ENCODE data around the gene GPR39. TPM values are rescaled to one million over a fixed set of nuclear protein-coding genes. Genes with fewer than 3 reads are reported as not detected.
A peak's percentile ranks its signal among the peaks of the same experiment; 100 is the strongest.

GPR39 gene
- total RNA-seq, 1 experiment from 2014 or later = 20.9 TPM

DNA sequence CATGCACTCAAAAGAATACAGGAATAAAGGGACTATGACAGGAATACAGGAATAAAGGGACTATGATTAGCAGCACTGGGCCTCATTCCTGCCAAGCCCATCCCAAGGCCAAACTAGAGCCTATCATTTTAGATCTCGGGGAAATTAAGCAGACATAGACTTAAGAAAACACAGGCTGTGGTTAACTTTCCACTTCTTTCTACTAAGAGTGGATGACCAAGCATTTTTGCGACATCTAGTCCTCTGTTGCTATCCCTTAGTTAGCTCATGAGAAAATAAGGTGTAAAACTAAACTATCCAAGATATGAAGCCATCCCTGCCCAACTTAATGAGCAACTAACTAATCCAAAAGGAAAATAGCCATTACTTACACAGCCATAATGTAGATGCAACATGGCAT is 247.5 kb downstream of the GPR39 start:
- POLR2A ChIA-PET (ENCODE audit: unreplicated experiment) = no interaction called here
- no peaks in the 10 kb centered on the region for H3K9me2 ChIP-seq (ENCODE audit: insufficient read depth)
- no peak for TF ChIP-seq EZH2 (IDR thresholded peaks at IDR 0.05; ENCODE audit: low read depth)
- TF ChIP-seq, protein P1, sequence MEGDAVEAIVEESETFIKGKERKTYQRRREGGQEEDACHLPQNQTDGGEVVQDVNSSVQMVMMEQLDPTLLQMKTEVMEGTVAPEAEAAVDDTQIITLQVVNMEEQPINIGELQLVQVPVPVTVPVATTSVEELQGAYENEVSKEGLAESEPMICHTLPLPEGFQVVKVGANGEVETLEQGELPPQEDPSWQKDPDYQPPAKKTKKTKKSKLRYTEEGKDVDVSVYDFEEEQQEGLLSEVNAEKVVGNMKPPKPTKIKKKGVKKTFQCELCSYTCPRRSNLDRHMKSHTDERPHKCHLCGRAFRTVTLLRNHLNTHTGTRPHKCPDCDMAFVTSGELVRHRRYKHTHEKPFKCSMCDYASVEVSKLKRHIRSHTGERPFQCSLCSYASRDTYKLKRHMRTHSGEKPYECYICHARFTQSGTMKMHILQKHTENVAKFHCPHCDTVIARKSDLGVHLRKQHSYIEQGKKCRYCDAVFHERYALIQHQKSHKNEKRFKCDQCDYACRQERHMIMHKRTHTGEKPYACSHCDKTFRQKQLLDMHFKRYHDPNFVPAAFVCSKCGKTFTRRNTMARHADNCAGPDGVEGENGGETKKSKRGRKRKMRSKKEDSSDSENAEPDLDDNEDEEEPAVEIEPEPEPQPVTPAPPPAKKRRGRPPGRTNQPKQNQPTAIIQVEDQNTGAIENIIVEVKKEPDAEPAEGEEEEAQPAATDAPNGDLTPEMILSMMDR (conservative IDR thresholded peaks at IDR 0.05) = no peak
- no peaks in the 10 kb centered on the region for H3K79me2 ChIP-seq (ENCODE audit: low read depth)
- DNase-seq = no peak
- H3K27me3 ChIP-seq (ENCODE audit: insufficient read depth, low read depth) = no peaks in the 10 kb centered on the region
- H3F3A ChIP-seq (ENCODE audit: insufficient read depth, low read depth) = no peaks in the 10 kb centered on the region
- H3K36me3 ChIP-seq (ENCODE audit: low read depth) = no peaks in the 10 kb centered on the region
- no peak overlapping the region for H3K27ac ChIP-seq
- no peaks in the 10 kb centered on the region for H4K20me1 ChIP-seq (ENCODE audit: insufficient read depth)
- H3K4me3 ChIP-seq = no peak overlapping the region
- BruUV-seq (replicated peaks) = no TSS peak
- intact Hi-C loops (cut with micrococcal nuclease; ENCODE audit: unreplicated experiment) = no loop called here
- no peaks in the 10 kb centered on the region for H3K9me3 ChIP-seq (ENCODE audit: insufficient read depth, low read depth)
- H3K4me1 ChIP-seq (replicated peaks; ENCODE audit: insufficient read depth) = no peaks in the 10 kb centered on the region; the same call in 1 of the 2 replicates
- H3K4me2 ChIP-seq = no peak overlapping the region
- no peak overlapping the region for H2AFZ ChIP-seq
- CTCF ChIA-PET = no interaction called here

DNA sequence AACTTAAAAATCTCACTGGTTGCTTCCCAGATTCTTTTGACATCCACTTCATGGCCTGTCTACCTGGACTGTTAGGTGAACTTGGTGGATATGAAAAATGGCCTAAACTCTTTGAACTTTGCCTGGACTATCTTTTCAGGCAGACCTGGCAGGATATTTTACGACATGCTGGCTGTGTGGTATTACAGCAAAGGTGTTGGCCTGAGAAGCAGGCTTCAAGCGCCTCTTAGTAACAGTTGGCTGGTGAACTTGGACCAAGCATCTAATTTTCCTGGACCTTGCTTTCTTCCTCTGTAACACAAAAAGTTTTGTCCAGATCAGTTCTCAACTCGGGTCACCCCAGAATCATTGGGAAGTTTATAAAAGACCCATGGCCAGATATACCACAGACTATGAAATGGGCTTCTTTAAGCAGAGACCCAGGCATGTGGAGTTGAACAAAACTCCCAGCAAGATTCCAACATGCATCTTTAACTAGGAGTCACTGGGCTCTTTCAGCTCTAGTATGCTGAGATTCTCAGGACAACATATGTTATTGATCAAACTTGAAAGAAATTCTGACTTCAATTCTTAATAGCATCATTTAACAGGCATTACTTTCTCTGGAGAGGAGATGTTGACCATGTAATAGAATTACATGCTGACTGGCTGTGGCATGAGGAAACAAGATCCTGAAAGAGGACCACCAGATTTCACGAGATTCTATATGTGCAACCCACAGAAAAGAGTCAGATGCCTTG is 249.0 kb downstream of the GPR39 start:
- Histone ChIP-seq H3F3A (ENCODE audit: insufficient read depth, low read depth) (0 out of 2 replicates have a peak, but pooled peaks cover under 1% of the 10 kb centered on the region), H3K79me2 (ENCODE audit: low read depth) (no peaks in the 10 kb centered on the region), H3K27me3 (ENCODE audit: insufficient read depth, low read depth) (no peaks in the 10 kb centered on the region), H3K4me2 (no peak overlapping the region), H3K4me3 (no peak overlapping the region), H3K27ac (no peak overlapping the region), H2AFZ (no peak overlapping the region), H3K9me3 (ENCODE audit: insufficient read depth, low read depth) (no peaks in the 10 kb centered on the region), H4K20me1 (ENCODE audit: insufficient read depth) (no peaks in the 10 kb centered on the region), H3K4me1 (replicated peaks; ENCODE audit: insufficient read depth) (no peaks in the 10 kb centered on the region; the same call in 1 of the 2 replicates), H3K9me2 (ENCODE audit: insufficient read depth) (no peaks in the 10 kb centered on the region), H3K36me3 (ENCODE audit: low read depth) (no peaks in the 10 kb centered on the region)
- ChIA-PET POLR2A (ENCODE audit: unreplicated experiment) (no interaction called here), CTCF (no interaction called here)
- intact Hi-C loops (cut with micrococcal nuclease; ENCODE audit: unreplicated experiment) = no loop called here
- TF ChIP-seq EZH2 (IDR thresholded peaks at IDR 0.05; ENCODE audit: low read depth) = no peak
- TF ChIP-seq, protein P1 (conservative IDR thresholded peaks at IDR 0.05) = no peak
- BruUV-seq (replicated peaks) = no TSS peak
- DNase-seq = no peak

DNA sequence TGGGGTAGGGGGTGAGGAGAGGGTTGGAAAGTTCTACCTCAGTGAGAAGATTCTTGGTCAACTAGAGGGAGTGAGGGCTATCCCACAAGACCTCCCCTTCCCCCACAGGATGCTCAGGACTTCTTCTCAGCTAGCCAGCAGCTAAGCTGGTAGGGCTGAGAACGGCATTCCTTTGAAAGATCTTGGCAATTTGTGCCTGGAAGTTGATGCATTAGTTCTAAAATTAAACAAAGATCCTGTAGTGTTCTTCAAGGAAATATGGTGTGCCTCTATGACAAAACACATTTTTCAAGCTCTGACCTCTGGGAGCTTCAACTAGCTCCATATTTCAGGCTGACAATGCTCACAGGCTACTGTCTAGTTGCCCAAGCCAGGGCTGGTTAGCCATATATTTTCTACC is 251.1 kb downstream of the GPR39 start:
- intact Hi-C loops (cut with micrococcal nuclease; ENCODE audit: unreplicated experiment) = no loop called here
- Histone ChIP-seq H3F3A (ENCODE audit: insufficient read depth, low read depth) (peaks cover 11% of the 10 kb centered on the region; the same call in 1 of the 2 replicates), H3K4me1 (replicated peaks; ENCODE audit: insufficient read depth) (peaks cover 11% of the 10 kb centered on the region), H3K27me3 (ENCODE audit: insufficient read depth, low read depth) (no peaks in the 10 kb centered on the region), H3K36me3 (ENCODE audit: low read depth) (no peaks in the 10 kb centered on the region), H4K20me1 (ENCODE audit: insufficient read depth) (no peaks in the 10 kb centered on the region), H3K4me3 (no peak overlapping the region), H2AFZ (no peak overlapping the region), H3K4me2 (no peak overlapping the region), H3K9me2 (ENCODE audit: insufficient read depth) (no peaks in the 10 kb centered on the region), H3K27ac (no peak overlapping the region), H3K9me3 (ENCODE audit: insufficient read depth, low read depth) (no peaks in the 10 kb centered on the region), H3K79me2 (ENCODE audit: low read depth) (no peaks in the 10 kb centered on the region)
- POLR2A ChIA-PET (ENCODE audit: unreplicated experiment) = no interaction called here
- CTCF ChIA-PET = interaction anchor here (0.5 kb wide), 1 partner anchor 17 kb away, joined by 3 read pairs; no protein-coding TSS in a partner anchor
- DNase-seq = no peak
- TF ChIP-seq, protein P1 (conservative IDR thresholded peaks at IDR 0.05) = no peak
- no peak for TF ChIP-seq EZH2 (IDR thresholded peaks at IDR 0.05; ENCODE audit: low read depth)
- TSS peak; percentile 13 for BruUV-seq (replicated peaks)
